RWPE1 (cell line): Measurements from ENCODE around the gene UBAC2.
"Not testable (repeated sequence)": the region's sequence is repeated elsewhere in the genome, so short reads cannot be mapped to it uniquely, and the experiment has no call there.

Experiments
- CTCF ChIA-PET: fragments of 350-600 bp; sonication (Branson Sonifier 250); formaldehyde crosslinking; extraction: SDS; loops from one replicate; lab custom pipeline; 2021; lab: Yijun Ruan, JAX
- POLR2A ChIA-PET: fragments of 400-600 bp; formaldehyde crosslinking; extraction: SDS; loops from one replicate; lab custom pipeline; 2020; ENCODE audit warnings: antibody characterized with exemption; ENCODE audit not compliant: low non-redundant PET; lab: Yijun Ruan, JAX
- DNase-seq: peaks from one replicate; pipeline ENCODE4 v3.0.0; 2012; ENCODE audit warnings: low spot score
- H3K27ac ChIP-seq: fragments of 450-650 bp; 2 replicates; pipeline ENCODE4 v1.5.1; 2017
- CTCF ChIP-seq: fragments of 450-650 bp; conservative IDR thresholded peaks from 2 replicates; pipeline ENCODE4 v1.5.1; 2017; ENCODE audit warnings: low read depth, mild to moderate bottlenecking

The UBAC2 gene

GRCh38 chr13:99227909-99228688 lies 27.4 kb downstream of the UBAC2 start:
- DNase-seq = no peak
- CTCF ChIA-PET = no interaction called here
- peak overlapping the region; percentile 54 for H3K27ac ChIP-seq
- POLR2A ChIA-PET = interaction anchor here (0.7 kb wide), 1 partner anchor 132 kb away, joined by 4 read pairs; no protein-coding TSS in a partner anchor
- TF ChIP-seq CTCF = no peak

- ChIA-PET POLR2A (interaction anchor here (0.7 kb wide), 1 partner anchor 133 kb away, joined by 4 read pairs; no protein-coding TSS in a partner anchor), CTCF (no interaction called here)
- DNase-seq = peak; percentile 53
- no peak for TF ChIP-seq CTCF
- no peak overlapping the region; the same call in 1 of the 2 replicates for H3K27ac ChIP-seq
These were observed 28.4 kb downstream of the UBAC2 start for GRCh38 chr13:99228737-99229691.

- DNase-seq, H3K27ac ChIP-seq, POLR2A ChIA-PET: not testable (repeated sequence)
- CTCF ChIA-PET = interaction anchor here (0.7 kb wide), 1 partner anchor 54 kb away, joined by 3 read pairs; no protein-coding TSS in a partner anchor
These were observed 29.9 kb downstream of the UBAC2 start for GRCh38 chr13:99230588-99230987.

- POLR2A ChIA-PET = no interaction called here
- H3K27ac ChIP-seq = no peak overlapping the region
- CTCF ChIA-PET = no interaction called here
- no peak for DNase-seq
- no peak for TF ChIP-seq CTCF
These were observed 30.3 kb downstream of the UBAC2 start for GRCh38 chr13:99230991-99231390.

GRCh38 chr13:99231721-99232120 lies 31.1 kb downstream of the UBAC2 start:
- CTCF ChIA-PET = no interaction called here
- no peak for DNase-seq
- no peak for TF ChIP-seq CTCF
- POLR2A ChIA-PET = no interaction called here
- H3K27ac ChIP-seq = no peak overlapping the region

- H3K27ac ChIP-seq = no peak overlapping the region
- DNase-seq = no peak
- no peak for TF ChIP-seq CTCF
- ChIA-PET POLR2A (no interaction called here), CTCF (no interaction called here)
These were observed 37.5 kb downstream of the UBAC2 start for GRCh38 chr13:99237981-99238662.
